Heart left ventricle (tissue), 16 donors: ENCODE data around the gene IL19. TPM values are rescaled to one million over a fixed set of nuclear protein-coding genes. Genes with fewer than 3 reads are reported as not detected.

Experiments
- ATAC-seq, 4 donors: fragments of 200-7000 bp; cut with Tn5 transposase; one replicate each; pipeline ENCODE4 v1.9.1; 2020 to 2022; ENCODE audit warnings: moderate library complexity in 4 of 4, mild to moderate bottlenecking in 3 of 4, moderate number of reproducible peaks in 1 of 4
- DNase-seq, 5 donors: peaks; one replicate each; pipeline ENCODE4 v3.0.0-alpha.2; 2020
- H3K27ac ChIP-seq, 12 donors: fragments of 200-600 bp; sonication (generic) in 4 of 12; one replicate each; pipeline versions ENCODE4 v1.5.0 to v1.8.0; 2016 to 2022; ENCODE audit warnings: mild to moderate bottlenecking in 2 of 12
- H3K27me3 ChIP-seq, 9 donors: fragments of 200-600 bp; sonication (generic) in 2 of 9; one replicate each; pipeline versions ENCODE4 v1.5.1 to v1.8.0; 2016 to 2022; ENCODE audit warnings: mild to moderate bottlenecking in 3 of 9
- H3K36me3 ChIP-seq, 9 donors: fragments of 200-600 bp; sonication (generic) in 2 of 9; one replicate each; pipeline versions ENCODE4 v1.5.0 to v1.8.0; 2018 to 2022; ENCODE audit warnings: mild to moderate bottlenecking in 2 of 9
- H3K4me1 ChIP-seq, 12 donors: fragments of 200-600 bp; sonication (generic) in 4 of 12; one replicate each; pipeline versions ENCODE4 v1.5.0 to v1.8.0; 2016 to 2022; ENCODE audit warnings: mild to moderate bottlenecking in 3 of 12
- H3K4me3 ChIP-seq, 12 donors: fragments of 200-600 bp; sonication (generic) in 4 of 12; one replicate each; pipeline versions ENCODE4 v1.5.0 to v1.8.0; 2017 to 2022; ENCODE audit warnings: mild to moderate bottlenecking in 9 of 12, moderate library complexity in 4 of 12
- H3K9me3 ChIP-seq, 12 donors: fragments of 200-600 bp; sonication (generic) in 4 of 12; one replicate each; pipeline versions ENCODE4 v1.5.0 to v1.8.0; 2016 to 2022; ENCODE audit warnings: mild to moderate bottlenecking in 1 of 12
- CTCF ChIP-seq, 12 donors: fragments of 200-600 bp; sonication (generic) in 4 of 12; IDR thresholded peaks; one replicate each; pipeline versions ENCODE4 v1.5.0 to v1.8.0; 2018 to 2022; ENCODE audit warnings: antibody characterized with exemption in 12 of 12, mild to moderate bottlenecking in 5 of 12
- POLR2A ChIP-seq, 2 donors: fragments of 450-650 bp; IDR thresholded peaks; one replicate each; pipeline ENCODE4 v1.6.1; 2017; ENCODE audit warnings: antibody characterized with exemption in 2 of 2, mild to moderate bottlenecking in 2 of 2, moderate library complexity in 2 of 2
- WGBS, 4 donors: extraction: QIAGEN DNeasy Blood & Tissue Kit in 2 of 4; methylation state at CpG; one replicate each; pipeline versions ENCODE4 v1.1.5 to v1.1.7; 2013 to 2018; 5-methylcytosine and 5-hydroxymethylcytosine counted together
- intact Hi-C, 10 donors: fragments of 100-400 bp; cut with DNase I; formaldehyde crosslinking; loops; one replicate each; pipeline versions ENCODE4 v1.11.1 to v1.14.2; 2022
- polyA plus RNA-seq, 2 donors: library from polyadenylated mRNA; stranded (reverse); fragments of 200-250 nt; gene quantifications; one replicate each; pipeline ENCODE4 v1.2.3, GENCODE V29; 2013
- total RNA-seq, 9 donors: library from RNA; depleted of rRNA in 2 of 9; stranded (reverse); fragments of >200 nt in 2 of 9; fragmentation: NEBNext Ultra II Directional in 3 of 9; extraction: Animal tissue kit (Norgen Biotek cat#: 25700) in 3 of 9; gene quantifications; one replicate each; pipeline versions ENCODE4 v1.1.0 to v1.2.4, GENCODE V29; 2016 to 2023
- donor health status: ischemic (EF 13 %, LVEDD 7.1; RV severe dilation, severe dysfunction).
- donor health status: healthy with polysubstance abuse.
- donor health status: DM: no; HTN: yes; CAD: no.
- donor health status: DM: no; HTN: no; CAD: no.
- donor health status: ischemic (EF 25% LVEDD 6.9; RV normal size, moderate dysfunction).
- donor health status: ischemic (EF 25% LVEDD 5.7; RV mildly dilated, moderate dysfunction).
- donor health status: healthy.
- donor health status: DM: yes; HTN: yes; CAD: no.
- donor health status: ischemic (EF 35%, LVEDD 5.7; RV mildly dilated, moderate dysfunction).
- donor health status: nonischemic (EF 11% LVEDD 7.7; RV severe dilation, severe dysfunction).
- donor health status: DM: yes; HTN: yes; CAD: no.
- donor health status: PGD.
- donor health status: ischemic (EF 29% LVEDD 5.4; RV normal size, mild dysfunction).
- donor health status: nonischemic (EF 23%, LVEDD 6.1; RV moderate dilation, normal function).

Gene IL19
- total and polyA plus RNA-seq, 11 donors = not detected

- Histone ChIP-seq H3K9me3 (no peaks in the 10 kb centered on the region), H3K4me3 (no peak overlapping the region), H3K36me3 (no peaks in the 10 kb centered on the region), H3K27me3 (no peaks in the 10 kb centered on the region), H3K4me1 (peaks cover 0 to 42% (median 0%) of the 10 kb centered on the region in 12 donors), H3K27ac (no peak overlapping the region)
- ATAC-seq (no peak), DNase-seq (no peak)
- intact Hi-C loops = loop anchor here in 6 of 10 donors (2.0 to 10.0 kb wide), 5 partner anchors 63 to 166 kb away; partner anchors contain the start of gene DYRK3 (in 1 of the 6)
- WGBS, 4 donors = 80 to 83% (median 82%) methylated on average over 3 of the region's 3 CpGs
- TF ChIP-seq CTCF (IDR thresholded peaks at IDR 0.05) (no peak), POLR2A (IDR thresholded peaks at IDR 0.05) (no peak)
Observed at GRCh38 chr1:206800411-206800810, 29.8 kb downstream of the IL19 start.

DNA sequence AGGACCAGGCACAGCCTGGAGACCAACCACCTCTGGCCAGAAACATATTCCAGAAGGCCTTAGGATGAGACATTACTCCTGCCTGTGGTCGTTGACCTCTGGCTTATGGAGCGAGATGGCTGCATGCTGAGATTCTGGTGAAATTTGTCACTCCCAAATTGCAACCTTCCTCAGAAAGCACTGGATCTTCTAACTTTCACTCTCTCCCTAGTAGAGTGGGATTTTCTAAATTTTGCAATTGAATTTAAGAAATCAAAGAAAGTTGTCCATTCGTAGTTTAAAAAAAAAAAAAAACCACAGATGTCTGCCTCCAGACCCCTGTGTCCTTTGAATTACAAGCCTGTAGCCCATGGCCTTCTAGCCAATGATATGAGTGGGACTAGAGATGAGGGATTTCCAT is 30.3 kb downstream of the IL19 start:
- Histone ChIP-seq H3K9me3 (no peaks in the 10 kb centered on the region), H3K27me3 (no peaks in the 10 kb centered on the region), H3K36me3 (no peaks in the 10 kb centered on the region), H3K4me1 (peaks cover 0 to 43% (median 0%) of the 10 kb centered on the region in 12 donors), H3K27ac (no peak overlapping the region), H3K4me3 (no peak overlapping the region)
- no peak for DNase-seq
- intact Hi-C loops = loop anchor here in 6 of 10 donors (2.0 to 10.0 kb wide), 5 partner anchors 64 to 166 kb away; partner anchors contain the start of gene DYRK3 (in 1 of the 6)
- TF ChIP-seq POLR2A (IDR thresholded peaks at IDR 0.05) = no peak
- no peak for ATAC-seq
- 87 to 90% (median 89%) methylated on average over 3 of the region's 3 CpGs for WGBS, 4 donors

DNA sequence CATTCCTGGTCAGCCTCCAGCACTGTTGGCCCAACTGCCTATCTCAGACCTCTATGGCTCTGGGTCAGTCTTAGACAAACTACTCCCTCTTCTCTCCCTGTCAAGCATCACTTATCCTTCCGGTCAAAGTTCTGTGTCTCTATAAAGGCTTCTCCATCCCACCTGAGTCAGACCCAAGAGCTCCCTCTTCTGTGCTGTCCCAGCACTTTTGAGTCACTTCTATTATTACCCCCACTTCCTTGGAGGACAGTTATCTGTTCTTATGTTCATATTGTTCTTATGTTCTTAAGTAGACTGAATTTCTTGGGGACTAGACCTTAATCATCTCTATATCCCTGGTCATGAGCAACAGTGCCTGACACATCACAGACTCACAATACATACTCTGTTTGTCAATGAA is 30.9 kb downstream of the IL19 start:
- no peaks in the 10 kb centered on the region for H3K27me3 ChIP-seq
- H3K27ac ChIP-seq = no peak overlapping the region
- 78 to 87% (median 82%) methylated on average over 1 of the region's 1 CpG for WGBS, 4 donors
- H3K4me1 ChIP-seq = peaks cover 0 to 43% (median 0%) of the 10 kb centered on the region in 12 donors
- no peak overlapping the region for H3K4me3 ChIP-seq
- TF ChIP-seq CTCF (IDR thresholded peaks at IDR 0.05) = peak in 3 of 12 donors; percentile 7 to 22 (median 12)
- no peak for TF ChIP-seq POLR2A (IDR thresholded peaks at IDR 0.05)
- no peaks in the 10 kb centered on the region for H3K36me3 ChIP-seq
- ATAC-seq (peak in 2 of 4 donors; percentile 10 to 42), DNase-seq (no peak)
- intact Hi-C loops = loop anchor here in 6 of 10 donors (2.0 to 10.0 kb wide), 5 partner anchors 64 to 167 kb away; partner anchors contain the start of gene DYRK3 (in 1 of the 6)
- no peaks in the 10 kb centered on the region for H3K9me3 ChIP-seq

DNA sequence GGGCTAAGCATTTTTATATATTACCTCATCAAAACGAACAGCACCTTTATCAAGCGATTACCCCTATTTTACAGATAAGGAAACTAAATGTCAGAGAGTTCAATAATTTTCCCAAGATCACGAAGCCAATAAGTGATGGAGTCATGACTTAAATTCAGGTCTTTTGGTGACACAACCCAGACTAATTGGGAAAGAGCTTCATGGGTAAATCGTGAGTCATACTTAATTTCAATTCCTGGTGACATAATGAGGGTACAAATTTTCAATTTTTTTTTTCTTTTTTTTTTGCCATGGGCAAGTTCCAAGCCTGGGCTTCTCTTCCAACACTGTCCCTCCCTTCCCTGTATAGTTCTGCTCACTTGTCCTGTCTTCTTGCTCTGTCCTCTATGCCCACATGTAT is 31.8 kb downstream of the IL19 start:
- Histone ChIP-seq H3K9me3 (no peaks in the 10 kb centered on the region), H3K4me1 (peaks cover 0 to 37% (median 0%) of the 10 kb centered on the region in 12 donors), H3K36me3 (no peaks in the 10 kb centered on the region), H3K27ac (peak overlapping the region in 1 of 12 donors; percentile 69), H3K4me3 (no peak overlapping the region), H3K27me3 (no peaks in the 10 kb centered on the region)
- intact Hi-C loops = loop anchor here in 5 of 10 donors (5.0 to 10.0 kb wide), 4 partner anchors 65 to 112 kb away; no protein-coding TSS in a partner anchor
- TF ChIP-seq CTCF (IDR thresholded peaks at IDR 0.05) (no peak), POLR2A (IDR thresholded peaks at IDR 0.05) (no peak)
- ATAC-seq (no peak), DNase-seq (no peak)
- 90 to 93% (median 91%) methylated on average over 4 of the region's 4 CpGs for WGBS, 4 donors
